Measurements from ENCODE around the gene CFLAR. TPM values are rescaled to one million over a fixed set of nuclear protein-coding genes. Genes with fewer than 3 reads are reported as not detected.

Gene CFLAR
- total and polyA plus RNA-seq, 2 of the 13 experiments (the other 11 are each of a cell fraction or from before 2014, with no cell fraction given): 43.8 to 92.1 TPM

DNA sequence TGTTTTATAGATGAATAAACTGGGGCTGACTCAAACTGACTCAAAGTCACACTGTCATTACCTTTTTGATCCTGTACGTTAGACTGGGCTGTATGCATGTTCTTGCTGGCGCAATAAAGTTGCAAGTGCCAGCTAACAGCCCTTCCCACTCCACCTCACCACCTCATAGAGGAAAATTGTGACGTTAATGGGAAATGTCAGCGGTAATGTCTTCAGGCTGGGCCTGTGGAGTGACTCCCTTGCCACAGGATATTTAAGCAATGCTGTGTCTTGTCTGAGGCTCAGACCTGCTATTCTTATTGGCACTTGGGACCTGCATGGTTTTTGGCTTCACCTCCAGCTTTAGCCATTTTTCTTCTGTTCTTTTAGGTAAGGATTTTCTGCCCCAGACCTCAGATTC, 41.7 kb downstream of the CFLAR start:
- H2AFZ ChIP-seq (ENCODE audit: low read length): no peak overlapping the region
- no peak for FAIRE-seq
- no peak overlapping the region for H3K9ac ChIP-seq (ENCODE audit: insufficient read depth, low read depth, low read length)
- no peak for DNase-seq (ENCODE audit: low spot score)
- 96% methylated on average over 3 of the region's 4 CpGs for WGBS (ENCODE audit: low lambda C conversion rate)
- no peaks in the 10 kb centered on the region for H3K9me3 ChIP-seq (ENCODE audit: low read length)
- H4K20me1 ChIP-seq (ENCODE audit: insufficient read depth, low read length): no peaks in the 10 kb centered on the region
- no peak overlapping the region for H3K4me3 ChIP-seq (replicated peaks in 1 of 3; ENCODE audit: insufficient read depth in 1 of 3, low read depth in 2 of 3, low read length in 3 of 3)
- intact Hi-C loops (cut with micrococcal nuclease; ENCODE audit: unreplicated experiment): loop anchor here (1.0 to 2.0 kb wide), 6 partner anchors 8 to 256 kb away; partner anchors contain the start of gene HYCC2
- ATAC-seq: peak; percentile 11
- in situ Hi-C loops (cut with HindIII; ENCODE audit: extremely low pct_ligation_motif_present, low pct_unique_long_range_greater_than_20kb): no loop called here
- H3K4me1 ChIP-seq (ENCODE audit: insufficient read depth, low read length): peaks cover 10% of the 10 kb centered on the region
- BruUV-seq (replicated peaks): no TSS peak
- H3K36me3 ChIP-seq (replicated peaks in 1 of 2; ENCODE audit: control insufficient read depth in 1 of 2, insufficient read depth in 2 of 2, low read length in 2 of 2): peaks cover 25 to 67% of the 10 kb centered on the region in 2 experiments
- ChIA-PET CTCF (ENCODE audit: low intra/inter-chr PET ratio, low total read pairs) (interaction anchor here (0.9 to 2.5 kb wide), 7 partner anchors 20 to 257 kb away, joined by 3 to 9 read pairs (median 4); partner anchors contain the start of genes HYCC2 and NDUFB3), POLR2A (interaction anchor here (0.8 to 2.3 kb wide), 11 partner anchors 9 to 268 kb away, joined by 3 to 53 read pairs (median 9); partner anchors contain the start of genes CFLAR, NIF3L1, ORC2 and PPIL3)
- no peaks in the 10 kb centered on the region for H3K27me3 ChIP-seq (ENCODE audit: control insufficient read depth in 1 of 2, insufficient read depth in 2 of 2, low read length in 2 of 2)
- H3K4me2 ChIP-seq (ENCODE audit: low read depth, low read length): no peak overlapping the region
- peak overlapping the region; percentile 17 for H3K27ac ChIP-seq (ENCODE audit: extremely low read length, insufficient read depth, low read length)
- no peaks in the 10 kb centered on the region for H3K79me2 ChIP-seq (ENCODE audit: insufficient read depth, low read length)
- no peak for TF ChIP-seq ZBTB3 (CRISPR knock-in tag; IDR thresholded peaks at IDR 0.05; ENCODE audit: borderline replicate concordance, low read depth)
- no peak for TF ChIP-seq KDM3A (CRISPR knock-in tag; IDR thresholded peaks at IDR 0.05; ENCODE audit: low read depth)
- TF ChIP-seq ZNF605 (CRISPR knock-in tag; IDR thresholded peaks at IDR 0.05): 0 out of 2 replicates have a peak, but pooled peaks have one; percentile 3
- no peak for TF ChIP-seq ZNF292 (CRISPR knock-in tag; IDR thresholded peaks at IDR 0.05; ENCODE audit: borderline replicate concordance, low read depth)
- no peak for TF ChIP-seq HNRNPK (IDR thresholded peaks at IDR 0.05; ENCODE audit: low read depth, low read length, poor library complexity, severe bottlenecking)
- no peak for TF ChIP-seq MEF2D (CRISPR knock-in tag; IDR thresholded peaks at IDR 0.05)
- no peak for TF ChIP-seq TRIM24 (CRISPR knock-in tag; IDR thresholded peaks at IDR 0.05)
- peak; percentile 41 for TF ChIP-seq RBM22 (optimal IDR thresholded peaks at IDR 0.05; ENCODE audit: low read length)
- no peak for TF ChIP-seq SP140L (CRISPR knock-in tag; IDR thresholded peaks at IDR 0.05; ENCODE audit: borderline replicate concordance)
- TF ChIP-seq CC2D1A (CRISPR knock-in tag; IDR thresholded peaks at IDR 0.05): no peak
- TF ChIP-seq, protein P1, sequence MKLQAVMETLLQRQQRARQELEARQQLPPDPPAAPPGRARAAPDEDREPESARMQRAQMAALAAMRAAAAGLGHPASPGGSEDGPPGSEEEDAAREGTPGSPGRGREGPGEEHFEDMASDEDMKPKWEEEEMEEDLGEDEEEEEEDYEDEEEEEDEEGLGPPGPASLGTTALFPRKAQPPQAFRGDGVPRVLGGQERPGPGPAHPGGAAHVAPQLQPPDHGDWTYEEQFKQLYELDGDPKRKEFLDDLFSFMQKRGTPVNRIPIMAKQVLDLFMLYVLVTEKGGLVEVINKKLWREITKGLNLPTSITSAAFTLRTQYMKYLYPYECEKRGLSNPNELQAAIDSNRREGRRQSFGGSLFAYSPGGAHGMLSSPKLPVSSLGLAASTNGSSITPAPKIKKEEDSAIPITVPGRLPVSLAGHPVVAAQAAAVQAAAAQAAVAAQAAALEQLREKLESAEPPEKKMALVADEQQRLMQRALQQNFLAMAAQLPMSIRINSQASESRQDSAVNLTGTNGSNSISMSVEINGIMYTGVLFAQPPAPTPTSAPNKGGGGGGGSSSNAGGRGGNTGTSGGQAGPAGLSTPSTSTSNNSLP (IDR thresholded peaks at IDR 0.05; ENCODE audit: low read depth, low read length): no peak
- TF ChIP-seq GATA4 (IDR thresholded peaks at IDR 0.05; ENCODE audit: borderline replicate concordance, low read depth): no peak
- TF ChIP-seq, protein P2, sequence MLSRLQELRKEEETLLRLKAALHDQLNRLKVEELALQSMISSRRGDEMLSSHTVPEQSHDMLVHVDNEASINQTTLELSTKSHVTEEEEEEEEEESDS (CRISPR knock-in tag; IDR thresholded peaks at IDR 0.05; ENCODE audit: borderline replicate concordance): no peak
- no peak for TF ChIP-seq AGO1 (IDR thresholded peaks at IDR 0.05; ENCODE audit: low read depth, low read length, poor library complexity, severe bottlenecking)
- no peak for TF ChIP-seq ZKSCAN8 (CRISPR knock-in tag; IDR thresholded peaks at IDR 0.05; ENCODE audit: borderline replicate concordance)
- TF ChIP-seq ZNF572 (CRISPR knock-in tag; IDR thresholded peaks at IDR 0.05): no peak
- no peak for TF ChIP-seq HNF4A (CRISPR knock-in tag; IDR thresholded peaks at IDR 0.05)
- no peak for TF ChIP-seq ADNP (CRISPR knock-in tag; IDR thresholded peaks at IDR 0.05)
- TF ChIP-seq, protein P3, sequence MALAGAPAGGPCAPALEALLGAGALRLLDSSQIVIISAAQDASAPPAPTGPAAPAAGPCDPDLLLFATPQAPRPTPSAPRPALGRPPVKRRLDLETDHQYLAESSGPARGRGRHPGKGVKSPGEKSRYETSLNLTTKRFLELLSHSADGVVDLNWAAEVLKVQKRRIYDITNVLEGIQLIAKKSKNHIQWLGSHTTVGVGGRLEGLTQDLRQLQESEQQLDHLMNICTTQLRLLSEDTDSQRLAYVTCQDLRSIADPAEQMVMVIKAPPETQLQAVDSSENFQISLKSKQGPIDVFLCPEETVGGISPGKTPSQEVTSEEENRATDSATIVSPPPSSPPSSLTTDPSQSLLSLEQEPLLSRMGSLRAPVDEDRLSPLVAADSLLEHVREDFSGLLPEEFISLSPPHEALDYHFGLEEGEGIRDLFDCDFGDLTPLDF (CRISPR knock-in tag; IDR thresholded peaks at IDR 0.05): no peak
- 0 out of 2 replicates have a peak, but pooled peaks have one; percentile 1 for TF ChIP-seq AHR (CRISPR knock-in tag; IDR thresholded peaks at IDR 0.05)
- TF ChIP-seq TBX3 (IDR thresholded peaks at IDR 0.05; ENCODE audit: borderline replicate concordance): no peak
- TF ChIP-seq, protein P4, sequence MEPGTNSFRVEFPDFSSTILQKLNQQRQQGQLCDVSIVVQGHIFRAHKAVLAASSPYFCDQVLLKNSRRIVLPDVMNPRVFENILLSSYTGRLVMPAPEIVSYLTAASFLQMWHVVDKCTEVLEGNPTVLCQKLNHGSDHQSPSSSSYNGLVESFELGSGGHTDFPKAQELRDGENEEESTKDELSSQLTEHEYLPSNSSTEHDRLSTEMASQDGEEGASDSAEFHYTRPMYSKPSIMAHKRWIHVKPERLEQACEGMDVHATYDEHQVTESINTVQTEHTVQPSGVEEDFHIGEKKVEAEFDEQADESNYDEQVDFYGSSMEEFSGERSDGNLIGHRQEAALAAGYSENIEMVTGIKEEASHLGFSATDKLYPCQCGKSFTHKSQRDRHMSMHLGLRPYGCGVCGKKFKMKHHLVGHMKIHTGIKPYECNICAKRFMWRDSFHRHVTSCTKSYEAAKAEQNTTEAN (CRISPR knock-in tag; conservative IDR thresholded peaks at IDR 0.05): no peak
